Trophoblast cell (in vitro differentiated cells and primary cell): ENCODE results near the gene DDX20.

Experiments used
- DNase-seq, 2 donors: peaks; one replicate each; pipeline ENCODE4 v3.0.0-alpha.2; 2016
- H2AFZ ChIP-seq: 2 replicates; pipeline ENCODE4 v1.6.1; 2013; ENCODE audit warnings: low read length, moderate library complexity, mild to moderate bottlenecking; ENCODE audit not compliant: insufficient read depth, poor library complexity
- H2AK5ac ChIP-seq: 2 replicates; pipeline ENCODE4 v1.6.1; 2013; ENCODE audit warnings: mild to moderate bottlenecking, low read length
- H2BK120ac ChIP-seq: 2 replicates; pipeline ENCODE4 v1.6.1; 2013; ENCODE audit warnings: low read length, mild to moderate bottlenecking, moderate library complexity; ENCODE audit not compliant: insufficient read depth, poor library complexity
- H2BK12ac ChIP-seq: 2 replicates; pipeline ENCODE4 v1.6.1; 2013; ENCODE audit warnings: mild to moderate bottlenecking, low read length, moderate library complexity
- H2BK5ac ChIP-seq: 2 replicates; pipeline ENCODE4 v1.6.1; 2013; ENCODE audit warnings: low read length, low read depth, moderate library complexity, mild to moderate bottlenecking; ENCODE audit not compliant: poor library complexity
- H3K14ac ChIP-seq: 2 replicates; pipeline ENCODE4 v1.6.1; 2013; ENCODE audit warnings: mild to moderate bottlenecking, low read length
- H3K18ac ChIP-seq: 2 replicates; pipeline ENCODE4 v1.6.1; 2013; ENCODE audit warnings: mild to moderate bottlenecking, low read length
- H3K23ac ChIP-seq: 2 replicates; pipeline ENCODE4 v1.6.1; 2013; ENCODE audit warnings: low read length
- H3K27ac ChIP-seq: 2 replicates; pipeline ENCODE4 v1.5.1; 2013; ENCODE audit warnings: low read depth, mild to moderate bottlenecking, inconsistent platforms, low read length, moderate library complexity
- H3K27me3 ChIP-seq: 2 replicates; pipeline ENCODE4 v1.6.1; 2013; ENCODE audit warnings: inconsistent platforms, mild to moderate bottlenecking, low read length, moderate library complexity; ENCODE audit not compliant: insufficient read depth
- H3K36me3 ChIP-seq, 2 experiments: 1 replicate in 1 of 2; 2 replicates in 1 of 2; pipeline ENCODE4 v1.6.1; 2013; ENCODE audit warnings: low read length in 2 of 2, mild to moderate bottlenecking in 2 of 2, moderate library complexity in 1 of 2; ENCODE audit not compliant: insufficient read depth in 2 of 2, control insufficient read depth in 1 of 2
- H3K4ac ChIP-seq: 2 replicates; pipeline ENCODE4 v1.6.1; 2013; ENCODE audit warnings: low read depth, mild to moderate bottlenecking, low read length, moderate library complexity
- H3K4me1 ChIP-seq, 2 experiments: 1 replicate in 1 of 2; 2 replicates in 1 of 2; pipeline ENCODE4 v1.6.1; 2013; ENCODE audit warnings: low read length in 2 of 2, mild to moderate bottlenecking in 2 of 2, moderate library complexity in 1 of 2; ENCODE audit not compliant: insufficient read depth in 2 of 2, control insufficient read depth in 1 of 2
- H3K4me2 ChIP-seq: 2 replicates; pipeline ENCODE4 v1.6.1; 2013; ENCODE audit warnings: inconsistent platforms, mild to moderate bottlenecking, low read length, moderate library complexity
- H3K4me3 ChIP-seq: 2 replicates; pipeline ENCODE4 v1.5.1; 2013; ENCODE audit warnings: mild to moderate bottlenecking, low read depth, low read length, inconsistent platforms
- H3K79me1 ChIP-seq: one replicate; pipeline ENCODE4 v1.6.1; 2013; ENCODE audit warnings: low read length
- H3K79me2 ChIP-seq: 2 replicates; pipeline ENCODE4 v1.6.1; 2013; ENCODE audit warnings: low read length, mild to moderate bottlenecking; ENCODE audit not compliant: control insufficient read depth, insufficient read depth, poor library complexity
- H3K9ac ChIP-seq: 2 replicates; pipeline ENCODE4 v1.6.1; 2013; ENCODE audit warnings: mild to moderate bottlenecking, low read length
- H3K9me3 ChIP-seq: 2 replicates; pipeline ENCODE4 v1.6.1; 2013; ENCODE audit warnings: low read depth, mild to moderate bottlenecking, control low read depth, inconsistent platforms, low read length; ENCODE audit not compliant: insufficient read depth
- H4K12ac ChIP-seq: 2 replicates; pipeline ENCODE4 v1.6.1; 2013; ENCODE audit warnings: low read depth, mild to moderate bottlenecking, low read length, moderate library complexity
- H4K8ac ChIP-seq: 2 replicates; pipeline ENCODE4 v1.6.1; 2013; ENCODE audit warnings: low read depth, mild to moderate bottlenecking, low read length, moderate library complexity
- H4K91ac ChIP-seq: one replicate; pipeline ENCODE4 v1.6.1; 2013; ENCODE audit warnings: low read depth, mild to moderate bottlenecking, low read length, moderate library complexity
- WGBS: extraction: QIAGEN DNeasy Blood & Tissue Kit; methylation state at CpG from one replicate; pipeline ENCODE4 v1.1.7; 2013; ENCODE audit warnings: missing lambda C conversion rate; ENCODE audit not compliant: insufficient read length, insufficient coverage; ENCODE audit errors: extremely low coverage; 5-methylcytosine and 5-hydroxymethylcytosine counted together

Gene DDX20

GRCh38 chr1:111725192-111725591 is 30.5 kb upstream of the DDX20 start:
- H3K27me3 ChIP-seq: no peaks in the 10 kb centered on the region
- peaks cover 2 to 3% of the 10 kb centered on the region in 2 experiments for H3K4me1 ChIP-seq
- no peak overlapping the region for H2AFZ ChIP-seq
- H3K36me3 ChIP-seq: peaks cover 0 to 3% of the 10 kb centered on the region in 2 experiments
- no peak overlapping the region for H4K12ac ChIP-seq
- no peak overlapping the region for H2BK12ac ChIP-seq
- no peak overlapping the region for H2AK5ac ChIP-seq
- H3K27ac ChIP-seq: no peak overlapping the region
- H2BK120ac ChIP-seq: no peak overlapping the region
- H3K18ac ChIP-seq: no peak overlapping the region
- H3K9me3 ChIP-seq: no peaks in the 10 kb centered on the region
- H2BK5ac ChIP-seq: no peak overlapping the region
- whole genome bisulfite sequencing: no CpG with 5 or more reads among the region's 5 CpGs
- H3K4me3 ChIP-seq: no peak overlapping the region
- no peak overlapping the region for H3K4ac ChIP-seq
- no peaks in the 10 kb centered on the region for H3K79me1 ChIP-seq
- H3K4me2 ChIP-seq: no peak overlapping the region
- H3K9ac ChIP-seq: no peak overlapping the region
- H3K79me2 ChIP-seq: no peaks in the 10 kb centered on the region
- H3K23ac ChIP-seq: no peak overlapping the region
- no peak overlapping the region for H4K8ac ChIP-seq
- no peak for DNase-seq
- no peak overlapping the region for H4K91ac ChIP-seq
- no peak overlapping the region for H3K14ac ChIP-seq

GRCh38 chr1:111727056-111727455 is 28.6 kb upstream of the DDX20 start:
- H3K4me3 ChIP-seq: no peak overlapping the region
- no peak overlapping the region for H4K91ac ChIP-seq
- no peak overlapping the region for H4K12ac ChIP-seq
- no peaks in the 10 kb centered on the region for H3K79me2 ChIP-seq
- H3K4me1 ChIP-seq: peaks cover 2 to 4% of the 10 kb centered on the region in 2 experiments
- H2BK5ac ChIP-seq: no peak overlapping the region
- peaks cover 0 to 3% of the 10 kb centered on the region in 2 experiments for H3K36me3 ChIP-seq
- WGBS: no CpG with 5 or more reads among the region's 18 CpGs
- no peak overlapping the region for H2AFZ ChIP-seq
- no peak overlapping the region for H2BK12ac ChIP-seq
- H2BK120ac ChIP-seq: no peak overlapping the region
- H3K14ac ChIP-seq: no peak overlapping the region
- H3K9ac ChIP-seq: no peak overlapping the region
- H3K23ac ChIP-seq: no peak overlapping the region
- H4K8ac ChIP-seq: no peak overlapping the region
- no peak overlapping the region for H2AK5ac ChIP-seq
- no peak overlapping the region for H3K27ac ChIP-seq
- no peak overlapping the region for H3K4me2 ChIP-seq
- no peaks in the 10 kb centered on the region for H3K9me3 ChIP-seq
- DNase-seq: no peak
- H3K18ac ChIP-seq: no peak overlapping the region
- no peaks in the 10 kb centered on the region for H3K27me3 ChIP-seq
- H3K79me1 ChIP-seq: no peaks in the 10 kb centered on the region
- no peak overlapping the region for H3K4ac ChIP-seq

DNA sequence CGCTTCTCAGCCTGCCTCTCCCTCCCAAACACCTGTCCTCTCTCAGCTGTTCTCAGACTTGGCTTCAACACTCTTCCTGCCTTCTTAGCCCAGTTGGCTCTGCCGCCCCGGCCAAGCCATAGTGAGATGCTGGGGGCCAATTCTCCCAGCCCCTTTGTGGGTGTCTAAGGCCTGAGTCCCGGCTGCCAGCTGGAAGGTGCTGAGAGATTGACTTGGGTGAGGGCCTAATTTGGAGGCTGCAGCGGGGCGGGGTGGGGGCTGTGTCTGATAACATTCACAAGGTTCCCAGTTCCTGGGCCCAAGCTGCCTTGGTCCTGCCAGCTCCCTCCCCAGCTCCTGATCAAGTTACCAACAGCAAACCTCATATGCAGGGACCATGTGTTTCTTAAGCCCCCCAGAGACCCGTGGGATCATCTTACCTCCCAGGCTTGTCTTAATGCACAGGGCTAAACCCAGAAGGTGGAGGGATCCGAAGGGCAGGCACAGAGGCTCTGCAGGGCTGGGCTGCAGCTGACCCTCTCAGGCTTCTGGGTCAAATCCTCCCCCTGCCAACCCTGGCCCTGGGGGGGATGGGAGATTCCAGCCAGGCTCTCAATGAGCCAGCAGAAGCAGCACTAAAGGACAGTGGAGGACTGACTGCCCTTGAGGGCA is 26.3 kb upstream of the DDX20 start:
- no peak overlapping the region for H3K4me3 ChIP-seq
- no peak overlapping the region for H4K8ac ChIP-seq
- no peak overlapping the region for H4K12ac ChIP-seq
- no peak overlapping the region for H2BK5ac ChIP-seq
- no CpG with 5 or more reads among the region's 8 CpGs for WGBS
- H3K79me1 ChIP-seq: no peaks in the 10 kb centered on the region
- H3K23ac ChIP-seq: no peak overlapping the region
- no peak overlapping the region for H3K18ac ChIP-seq
- no peak overlapping the region for H3K27ac ChIP-seq
- H3K4ac ChIP-seq: no peak overlapping the region
- no peak overlapping the region for H3K4me2 ChIP-seq
- no peak for DNase-seq
- no peak overlapping the region for H2BK12ac ChIP-seq
- H3K79me2 ChIP-seq: no peaks in the 10 kb centered on the region
- no peaks in the 10 kb centered on the region for H3K27me3 ChIP-seq
- no peak overlapping the region for H4K91ac ChIP-seq
- no peak overlapping the region for H3K14ac ChIP-seq
- peaks cover 0 to 3% of the 10 kb centered on the region in 2 experiments for H3K36me3 ChIP-seq
- no peak overlapping the region for H2AFZ ChIP-seq
- H3K4me1 ChIP-seq: peaks cover 2 to 4% of the 10 kb centered on the region in 2 experiments
- H3K9ac ChIP-seq: no peak overlapping the region
- no peaks in the 10 kb centered on the region for H3K9me3 ChIP-seq
- H2AK5ac ChIP-seq: no peak overlapping the region
- H2BK120ac ChIP-seq: no peak overlapping the region

DNA sequence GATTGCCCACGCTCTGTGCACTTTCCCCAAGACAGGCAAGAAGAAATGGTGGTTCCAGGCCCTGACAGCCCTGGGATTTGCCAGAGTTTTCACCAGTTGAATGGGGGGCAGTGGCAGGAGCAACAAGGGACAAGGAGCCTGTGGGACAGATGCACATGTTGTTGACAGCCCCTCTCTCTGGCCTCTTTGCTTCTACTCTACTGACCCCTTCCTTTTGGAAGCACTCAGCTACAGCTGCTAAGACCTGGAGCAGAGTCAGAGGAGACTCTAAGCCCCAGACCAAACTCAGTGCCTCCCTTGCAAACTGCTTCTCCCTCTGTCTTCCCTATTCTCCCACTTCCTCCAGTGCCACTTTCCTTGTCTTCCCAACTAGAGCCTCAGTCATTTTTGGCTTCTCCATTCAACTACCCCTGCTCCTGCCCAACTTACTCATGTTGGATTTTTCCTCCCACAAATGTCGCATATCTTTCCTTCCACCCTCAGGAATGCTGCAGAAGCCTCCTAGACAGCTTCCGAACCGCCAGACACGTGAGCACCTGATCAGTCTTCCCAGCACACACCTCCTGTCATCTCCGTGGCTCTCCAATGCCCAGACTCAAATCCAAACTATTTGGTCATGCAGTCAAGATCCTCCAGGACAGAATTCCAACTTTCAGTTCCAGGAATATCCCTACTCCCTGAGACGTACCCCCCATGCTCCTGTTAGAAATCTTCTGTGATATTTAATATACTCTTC is 25.6 kb upstream of the DDX20 start:
- WGBS: no CpG with 5 or more reads among the region's 7 CpGs
- Histone ChIP-seq H3K36me3 (peaks cover 0 to 3% of the 10 kb centered on the region in 2 experiments), H3K27ac (no peak overlapping the region), H3K79me2 (no peaks in the 10 kb centered on the region), H3K9me3 (no peaks in the 10 kb centered on the region), H2BK5ac (no peak overlapping the region), H3K79me1 (no peaks in the 10 kb centered on the region), H3K18ac (no peak overlapping the region), H4K8ac (no peak overlapping the region), H3K4me2 (no peak overlapping the region), H2BK120ac (no peak overlapping the region), H2AFZ (no peak overlapping the region), H2AK5ac (no peak overlapping the region), H3K4me3 (no peak overlapping the region), H2BK12ac (no peak overlapping the region), H3K9ac (no peak overlapping the region), H3K4ac (no peak overlapping the region), H3K27me3 (no peaks in the 10 kb centered on the region), H4K12ac (no peak overlapping the region), H3K14ac (no peak overlapping the region), H4K91ac (no peak overlapping the region), H3K23ac (no peak overlapping the region), H3K4me1 (peaks cover 2 to 4% of the 10 kb centered on the region in 2 experiments)
- DNase-seq: no peak
